HFF-Myc (cell line): Measurements from ENCODE around the gene CACNA2D3.

ENCODE experiments used
- DNase-seq: peaks from one replicate; pipeline ENCODE4 v3.0.0-alpha.2; 2011; ENCODE audit warnings: low read depth; ENCODE audit errors: extremely low read depth
- H3K4me3 ChIP-seq: replicated peaks from 2 replicates; pipeline ENCODE4 v1.5.1; 2011; ENCODE audit warnings: low read depth, mild to moderate bottlenecking, control low read depth, low read length
- TF ChIP-seq, protein P1 (sequence below): IDR thresholded peaks from 2 replicates; pipeline ENCODE4 v1.5.1; 2012; ENCODE audit warnings: mild to moderate bottlenecking, low read depth, low read length, control low read depth; ENCODE audit errors: missing control alignments

Gene CACNA2D3

DNA sequence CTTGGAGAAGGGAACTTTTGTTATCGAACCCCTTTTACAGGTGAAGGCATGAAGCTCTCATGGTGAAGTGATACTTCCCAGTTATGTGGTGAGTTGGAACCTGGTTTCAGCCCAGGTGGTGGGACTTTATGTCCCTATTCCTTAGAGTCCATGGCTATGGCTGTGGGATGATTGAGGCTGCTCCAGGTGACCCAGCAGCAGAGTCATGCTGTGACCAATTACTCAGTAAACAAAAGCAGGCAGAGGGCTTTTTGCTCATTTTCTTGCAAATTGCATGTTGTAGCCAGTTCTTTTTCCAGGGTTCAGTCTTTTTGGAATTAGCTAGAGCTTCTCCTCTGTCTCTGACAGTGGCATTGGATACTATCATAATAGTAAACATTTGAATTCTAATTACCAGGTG lies 70.7 kb downstream of the CACNA2D3 start:
- TF ChIP-seq, protein P1, sequence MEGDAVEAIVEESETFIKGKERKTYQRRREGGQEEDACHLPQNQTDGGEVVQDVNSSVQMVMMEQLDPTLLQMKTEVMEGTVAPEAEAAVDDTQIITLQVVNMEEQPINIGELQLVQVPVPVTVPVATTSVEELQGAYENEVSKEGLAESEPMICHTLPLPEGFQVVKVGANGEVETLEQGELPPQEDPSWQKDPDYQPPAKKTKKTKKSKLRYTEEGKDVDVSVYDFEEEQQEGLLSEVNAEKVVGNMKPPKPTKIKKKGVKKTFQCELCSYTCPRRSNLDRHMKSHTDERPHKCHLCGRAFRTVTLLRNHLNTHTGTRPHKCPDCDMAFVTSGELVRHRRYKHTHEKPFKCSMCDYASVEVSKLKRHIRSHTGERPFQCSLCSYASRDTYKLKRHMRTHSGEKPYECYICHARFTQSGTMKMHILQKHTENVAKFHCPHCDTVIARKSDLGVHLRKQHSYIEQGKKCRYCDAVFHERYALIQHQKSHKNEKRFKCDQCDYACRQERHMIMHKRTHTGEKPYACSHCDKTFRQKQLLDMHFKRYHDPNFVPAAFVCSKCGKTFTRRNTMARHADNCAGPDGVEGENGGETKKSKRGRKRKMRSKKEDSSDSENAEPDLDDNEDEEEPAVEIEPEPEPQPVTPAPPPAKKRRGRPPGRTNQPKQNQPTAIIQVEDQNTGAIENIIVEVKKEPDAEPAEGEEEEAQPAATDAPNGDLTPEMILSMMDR: no peak
- no peak for DNase-seq
- no peak overlapping the region for H3K4me3 ChIP-seq

DNA sequence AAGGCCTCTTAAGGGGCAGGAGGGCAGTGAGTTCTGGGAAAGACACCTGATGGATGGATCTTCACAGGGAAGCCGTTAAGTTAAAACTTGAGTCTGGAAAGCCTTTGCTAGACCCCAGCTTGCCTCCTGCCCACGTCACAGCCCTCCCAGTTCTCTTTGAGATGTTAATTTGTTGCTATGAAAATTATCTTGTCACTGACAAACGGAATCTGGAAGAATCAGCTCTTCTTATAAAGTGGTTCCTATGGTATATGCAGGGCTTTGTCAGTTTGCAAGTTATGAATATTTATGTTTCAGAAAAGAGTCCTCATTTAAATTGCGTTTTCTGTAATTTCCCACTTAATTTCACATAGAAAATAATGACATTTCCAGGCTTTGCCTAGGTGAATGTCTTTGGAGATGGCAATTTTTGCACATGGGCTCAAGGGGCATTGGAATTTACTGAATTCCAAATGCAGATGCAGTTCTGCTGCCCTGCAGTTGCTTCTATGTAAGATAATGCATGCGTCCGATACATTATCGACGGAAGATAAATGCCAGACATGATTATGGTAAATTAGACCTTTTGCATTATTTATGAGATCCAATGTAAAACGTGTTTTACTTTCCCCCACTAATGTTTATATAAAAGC lies 74.1 kb downstream of the CACNA2D3 start:
- TF ChIP-seq, protein P1: no peak
- DNase-seq: no peak
- H3K4me3 ChIP-seq: no peak overlapping the region

DNA sequence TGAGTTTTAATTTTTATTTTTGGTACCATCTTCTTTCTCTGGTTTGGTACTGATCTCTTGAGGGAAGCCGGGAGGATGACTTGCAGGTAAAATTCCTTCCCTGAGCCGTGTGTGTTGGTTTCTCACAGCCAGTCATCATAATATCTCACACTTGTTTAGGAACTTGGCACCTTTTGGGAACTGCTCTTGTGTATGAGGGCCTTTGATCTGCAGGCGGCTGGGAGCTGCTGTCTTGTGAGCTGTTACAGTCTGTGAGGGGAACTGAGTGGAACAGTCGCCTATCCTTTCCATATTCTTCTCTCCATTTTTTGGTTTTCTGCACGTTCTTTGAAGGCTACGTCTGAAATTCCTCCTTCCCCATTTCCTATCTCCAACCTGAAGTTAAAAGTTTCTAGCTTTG lies 75.2 kb downstream of the CACNA2D3 start:
- TF ChIP-seq, protein P1: no peak
- no peak for DNase-seq
- H3K4me3 ChIP-seq: no peak overlapping the region

DNA sequence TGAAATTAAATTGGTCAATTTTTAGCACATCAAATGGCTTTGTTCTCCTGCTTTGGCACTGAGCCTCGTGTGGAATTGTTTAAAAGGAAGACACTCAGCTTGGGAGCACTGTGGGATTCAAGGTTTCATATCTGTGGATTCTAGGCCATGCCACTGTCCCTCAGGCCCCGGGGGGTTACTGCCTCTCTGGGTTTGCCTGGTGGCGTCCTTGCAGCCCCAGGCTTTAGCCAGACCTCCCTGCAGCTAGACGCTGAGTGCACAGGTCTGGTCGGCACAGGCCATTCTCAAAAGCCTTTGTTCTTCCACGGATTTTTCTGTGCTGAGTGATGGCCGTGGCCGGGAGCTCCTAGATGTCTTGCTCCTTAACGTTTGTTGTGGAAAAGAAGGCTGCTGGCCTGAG lies 76.2 kb downstream of the CACNA2D3 start:
- no peak for DNase-seq
- TF ChIP-seq, protein P1: no peak

DNA sequence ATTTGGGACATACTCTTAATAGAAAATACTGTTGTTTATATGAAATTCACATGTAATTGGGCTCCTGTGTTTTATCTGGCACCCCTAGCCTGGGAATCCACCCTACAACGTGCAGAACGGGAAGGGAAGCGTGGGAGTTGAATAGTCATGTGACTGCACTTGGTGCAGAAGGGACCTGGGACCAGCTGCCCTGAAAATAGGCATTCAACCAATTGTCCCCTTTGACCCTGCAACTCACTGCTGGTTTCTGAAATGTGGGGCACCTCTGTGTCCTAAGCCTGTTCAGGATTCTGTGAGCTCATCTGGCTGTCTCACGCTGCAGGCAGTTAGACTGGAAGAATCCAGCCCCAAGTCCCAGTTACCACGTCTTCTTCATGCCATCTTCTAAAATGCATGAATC lies 79.7 kb downstream of the CACNA2D3 start:
- no peak overlapping the region for H3K4me3 ChIP-seq
- no peak for DNase-seq
- TF ChIP-seq, protein P1: no peak

More for the DNA sequence above, 76.2 kb downstream of the CACNA2D3 start:
- H3K4me3 ChIP-seq: no peak overlapping the region

DNA sequence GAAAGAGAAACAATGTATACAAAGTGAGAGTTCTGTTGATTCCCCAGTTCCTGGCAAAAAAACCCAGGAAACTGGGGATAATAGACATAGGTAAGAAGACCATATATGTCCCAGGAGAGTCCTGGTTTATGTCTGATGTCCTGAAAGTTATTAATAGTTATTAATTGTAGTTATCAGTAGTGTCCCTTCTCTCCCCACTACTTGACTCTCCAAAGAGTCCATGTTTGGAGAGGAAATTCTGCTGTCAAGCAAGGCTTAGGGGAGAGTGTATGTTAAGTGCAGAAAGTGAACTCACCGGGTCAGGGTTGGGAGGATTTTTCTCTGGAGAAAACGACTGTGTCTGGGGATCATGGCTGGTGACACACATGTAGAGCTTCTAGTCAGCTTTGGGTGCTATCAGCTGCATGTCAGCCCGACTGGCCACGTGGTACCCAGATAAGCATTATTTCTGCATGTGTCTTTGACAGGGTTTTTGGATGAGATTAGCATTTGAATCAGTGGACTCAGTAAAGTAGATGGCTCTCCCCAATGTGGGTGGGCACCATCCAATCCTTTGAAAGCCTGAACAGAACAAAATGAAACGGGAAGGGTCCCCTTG lies 80.4 kb downstream of the CACNA2D3 start:
- TF ChIP-seq, protein P1: no peak
- H3K4me3 ChIP-seq: no peak overlapping the region
- no peak for DNase-seq
